ENCODE results near the gene CAPN8. TPM values are rescaled to one million over a fixed set of nuclear protein-coding genes. Genes with fewer than 3 reads are reported as not detected.

The CAPN8 gene
- total RNA-seq, 2 donors from 2014 or later, result 0.44 TPM; not detected in 1

DNA sequence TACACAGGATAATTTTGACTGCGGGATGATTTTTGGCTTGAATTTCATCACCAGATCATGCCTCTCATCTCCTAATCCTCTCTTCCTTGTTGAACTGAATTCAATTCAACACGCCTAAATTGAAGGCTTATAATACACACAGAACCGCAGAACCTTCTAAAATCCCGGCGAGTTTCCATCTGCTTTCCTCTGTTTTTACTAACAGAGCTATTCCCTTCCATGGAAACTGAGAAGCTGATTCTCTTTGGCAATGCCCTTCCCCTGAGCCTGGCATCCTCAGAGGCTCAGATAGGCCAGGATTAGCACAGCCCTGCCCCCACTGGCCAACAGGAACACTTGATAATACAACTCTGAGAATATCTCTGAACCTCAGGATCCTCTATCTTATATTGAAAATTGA is 130.2 kb downstream of the CAPN8 start:
- Mint-ChIP-seq H3K27me3 (ENCODE audit: insufficient read depth) (peaks cover 4% of the 10 kb centered on the region), H3K4me3 (no peak overlapping the region), H3K36me3 (ENCODE audit: low read depth) (no peaks in the 10 kb centered on the region), H3K27ac (no peak overlapping the region), H3K9me3 (no peaks in the 10 kb centered on the region), H3K4me1 (no peaks in the 10 kb centered on the region)
- no peak overlapping the region for H3K9ac ChIP-seq (ENCODE audit: extremely low read depth, low read length, poor library complexity, severe bottlenecking)
- no peak overlapping the region for H3K4me3 ChIP-seq (ENCODE audit: low read length)
- WGBS, 2 experiments (ENCODE audit: insufficient coverage in 1 of 2, insufficient read length in 1 of 2), result 91 to 92% methylated on average over 5 of the region's 5 CpGs
- no peak for DNase-seq
- no peaks in the 10 kb centered on the region for H3K36me3 ChIP-seq (ENCODE audit: control insufficient read depth, insufficient read depth, low read length)
- peak; percentile 18 for TF ChIP-seq CTCF (conservative IDR thresholded peaks at IDR 0.05)
- no peaks in the 10 kb centered on the region for H3K4me1 ChIP-seq (ENCODE audit: control insufficient read depth, insufficient read depth, low read length)
- no peaks in the 10 kb centered on the region for H3K9me3 ChIP-seq (ENCODE audit: control insufficient read depth, low read length)
- H3K27ac ChIP-seq (ENCODE audit: low read depth, low read length), result no peak overlapping the region
- no peaks in the 10 kb centered on the region for H3K27me3 ChIP-seq (ENCODE audit: control insufficient read depth, insufficient read depth, low read length, poor library complexity, severe bottlenecking)

- Mint-ChIP-seq H3K9me3 (no peaks in the 10 kb centered on the region), H3K36me3 (ENCODE audit: low read depth) (no peaks in the 10 kb centered on the region), H3K27me3 (ENCODE audit: insufficient read depth) (peaks cover 4% of the 10 kb centered on the region), H3K4me3 (no peak overlapping the region), H3K4me1 (no peaks in the 10 kb centered on the region), H3K27ac (no peak overlapping the region)
- WGBS, 2 experiments (ENCODE audit: insufficient coverage in 1 of 2, insufficient read length in 1 of 2), result 91 to 94% methylated on average over 1 to 3 of the region's 3 CpGs
- H3K9ac ChIP-seq (ENCODE audit: extremely low read depth, low read length, poor library complexity, severe bottlenecking), result no peak overlapping the region
- no peak for DNase-seq
- no peak overlapping the region for H3K27ac ChIP-seq (ENCODE audit: low read depth, low read length)
- no peak for TF ChIP-seq CTCF (conservative IDR thresholded peaks at IDR 0.05)
- H3K4me3 ChIP-seq (ENCODE audit: low read length), result no peak overlapping the region
- no peaks in the 10 kb centered on the region for H3K9me3 ChIP-seq (ENCODE audit: control insufficient read depth, low read length)
- H3K4me1 ChIP-seq (ENCODE audit: control insufficient read depth, insufficient read depth, low read length), result no peaks in the 10 kb centered on the region
- H3K36me3 ChIP-seq (ENCODE audit: control insufficient read depth, insufficient read depth, low read length), result no peaks in the 10 kb centered on the region
- no peaks in the 10 kb centered on the region for H3K27me3 ChIP-seq (ENCODE audit: control insufficient read depth, insufficient read depth, low read length, poor library complexity, severe bottlenecking)
Measured at GRCh38 chr1:223534677-223535076, 130.8 kb downstream of the CAPN8 start.

DNA sequence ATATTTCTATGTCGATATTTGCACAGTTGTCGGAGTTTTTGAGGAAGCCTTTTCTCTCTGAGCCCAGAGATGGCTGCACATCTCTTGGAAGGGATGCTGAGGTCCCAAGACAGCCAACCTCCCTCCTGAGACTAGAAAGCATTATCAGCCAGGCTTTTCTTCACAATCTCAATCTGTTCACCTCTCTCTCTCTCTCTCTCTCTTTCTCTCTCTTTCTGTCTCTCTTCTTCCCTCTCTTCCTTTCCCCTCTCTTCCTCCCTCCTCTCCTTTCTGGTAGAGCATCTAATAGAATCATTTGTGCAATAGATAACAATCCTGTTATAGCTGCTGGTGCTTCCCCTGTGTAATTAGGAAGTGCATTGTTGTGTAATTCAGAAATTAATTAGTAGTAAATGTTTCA is 131.8 kb downstream of the CAPN8 start:
- WGBS, 2 experiments (ENCODE audit: insufficient coverage in 1 of 2, insufficient read length in 1 of 2), result 62 to 72% methylated on average over 2 of the region's 2 CpGs

More for the DNA sequence above, 131.8 kb downstream of the CAPN8 start:
- Histone ChIP-seq H3K36me3 (ENCODE audit: control insufficient read depth, insufficient read depth, low read length) (no peaks in the 10 kb centered on the region), H3K9ac (ENCODE audit: extremely low read depth, low read length, poor library complexity, severe bottlenecking) (no peak overlapping the region), H3K27me3 (ENCODE audit: control insufficient read depth, insufficient read depth, low read length, poor library complexity, severe bottlenecking) (no peaks in the 10 kb centered on the region), H3K27ac (ENCODE audit: low read depth, low read length) (no peak overlapping the region), H3K4me3 (ENCODE audit: low read length) (no peak overlapping the region), H3K9me3 (ENCODE audit: control insufficient read depth, low read length) (no peaks in the 10 kb centered on the region), H3K4me1 (ENCODE audit: control insufficient read depth, insufficient read depth, low read length) (no peaks in the 10 kb centered on the region)
- Mint-ChIP-seq H3K4me1 (no peaks in the 10 kb centered on the region), H3K9me3 (no peaks in the 10 kb centered on the region), H3K27me3 (ENCODE audit: insufficient read depth) (peaks cover 4% of the 10 kb centered on the region), H3K36me3 (ENCODE audit: low read depth) (no peaks in the 10 kb centered on the region), H3K4me3 (no peak overlapping the region), H3K27ac (no peak overlapping the region)
- no peak for DNase-seq
- TF ChIP-seq CTCF (conservative IDR thresholded peaks at IDR 0.05), result no peak

Data from endodermal cell (in vitro differentiated cells).